Peyer's patch (tissue), 4 donors: ENCODE results near the gene TMEM219. TPM values are rescaled to one million over a fixed set of nuclear protein-coding genes. Genes with fewer than 3 reads are reported as not detected.

Experiments used
- DNase-seq, 3 donors: peaks; one replicate each; pipeline ENCODE4 v3.0.0-alpha.2; 2017 to 2019
- H3K27ac ChIP-seq, 4 donors: fragments of 200-600 bp; sonication (generic); one replicate each; pipeline ENCODE4 v1.5.1; 2016 to 2019
- H3K27me3 ChIP-seq, 2 donors: fragments of 200-600 bp; sonication (generic); one replicate each; pipeline ENCODE4 v1.5.1; 2019
- H3K36me3 ChIP-seq, 3 donors: fragments of 200-600 bp; sonication (generic); one replicate each; pipeline ENCODE4 v1.5.1; 2016 to 2019
- H3K4me1 ChIP-seq, 4 donors: fragments of 200-600 bp; sonication (generic); one replicate each; pipeline ENCODE4 v1.5.1; 2016 to 2019
- H3K4me3 ChIP-seq, 4 donors: fragments of 200-600 bp; sonication (generic); 1 replicate in 3 of 4; 2 replicates in 1 of 4; pipeline ENCODE4 v1.5.1; 2016 to 2019; ENCODE audit warnings: mild to moderate bottlenecking in 1 of 4
- H3K9me3 ChIP-seq, 4 donors: fragments of 200-600 bp; sonication (generic); one replicate each; pipeline ENCODE4 v1.5.1; 2016 to 2019; ENCODE audit warnings: mild to moderate bottlenecking in 1 of 4
- CTCF ChIP-seq, 6 experiments: fragments of 450-650 bp in 4 of 6; fragments of 200-600 bp in 2 of 6; sonication (generic) in 1 of 6; IDR thresholded peaks; one replicate each; pipeline ENCODE4 v1.5.1; 2017 to 2019; ENCODE audit warnings: antibody characterized with exemption in 6 of 6, mild to moderate bottlenecking in 3 of 6, moderate library complexity in 1 of 6
- POLR2A ChIP-seq, 2 donors: fragments of 450-650 bp; IDR thresholded peaks; one replicate each; pipeline ENCODE4 v1.5.1; 2017; ENCODE audit warnings: antibody characterized with exemption in 2 of 2, mild to moderate bottlenecking in 2 of 2, moderate library complexity in 2 of 2
- total RNA-seq, 4 donors: library from RNA; depleted of rRNA; stranded (reverse); fragments of >200 nt; gene quantifications; one replicate each; pipeline ENCODE4 v1.1.0, GENCODE V29; 2016

TMEM219 gene
- total RNA-seq, 4 donors from 2014 or later = 103 to 201 (median 170) TPM

GRCh38 chr16:29993903-29994599 is 32.2 kb downstream of the TMEM219 start:
- DNase-seq = no peak
- H3K27ac ChIP-seq = peak overlapping the region in 3 of 4 donors; percentile 93 to 98 (median 97)
- no peaks in the 10 kb centered on the region for H3K9me3 ChIP-seq
- peak overlapping the region in 1 of 4 donors; percentile 82 for H3K4me3 ChIP-seq
- TF ChIP-seq POLR2A (IDR thresholded peaks at IDR 0.05) (no peak), CTCF (IDR thresholded peaks at IDR 0.05) (no peak)
- peaks cover 0 to 23% (median 2%) of the 10 kb centered on the region in 4 donors for H3K4me1 ChIP-seq
- H3K36me3 ChIP-seq = peaks cover 0 to 59% (median 3%) of the 10 kb centered on the region in 3 donors
- H3K27me3 ChIP-seq = no peaks in the 10 kb centered on the region

- no peaks in the 10 kb centered on the region for H3K9me3 ChIP-seq
- H3K4me3 ChIP-seq = peak overlapping the region; percentile 59 to 84 (median 82)
- H3K36me3 ChIP-seq = peaks cover 0 to 52% (median 3%) of the 10 kb centered on the region in 3 donors
- peaks cover 0 to 23% (median 2%) of the 10 kb centered on the region in 4 donors for H3K4me1 ChIP-seq
- H3K27ac ChIP-seq = peak overlapping the region; percentile 93 to 98 (median 95)
- no peak for TF ChIP-seq POLR2A (IDR thresholded peaks at IDR 0.05)
- TF ChIP-seq CTCF (IDR thresholded peaks at IDR 0.05) = no peak
- peak; percentile 73 to 91 (median 87) for DNase-seq
- no peaks in the 10 kb centered on the region for H3K27me3 ChIP-seq
Measured at GRCh38 chr16:29994600-29995323, 32.9 kb downstream of the TMEM219 start.

- Histone ChIP-seq H3K36me3 (peaks cover 0 to 48% (median 3%) of the 10 kb centered on the region in 3 donors), H3K4me1 (peaks cover 0 to 23% (median 2%) of the 10 kb centered on the region in 4 donors), H3K4me3 (peak within 1 kb of the TSS; percentile 59 to 84 (median 82)), H3K27me3 (no peaks in the 10 kb centered on the region), H3K9me3 (no peaks in the 10 kb centered on the region), H3K27ac (peak within 1 kb of the TSS; percentile 93 to 98 (median 95))
- peak; percentile 85 to 93 (median 91) for DNase-seq
- TF ChIP-seq CTCF (IDR thresholded peaks at IDR 0.05) (no peak), POLR2A (IDR thresholded peaks at IDR 0.05) (peak in 1 of 2 donors; percentile 16)
Measured at GRCh38 chr16:29995324-29995910, 33.5 kb downstream of the TMEM219 start, which contains the start of gene HIRIP3. HIRIP3 (minus strand) TSS chr16:29995617; CDS start chr16:29995605, 12 bp downstream.

- Histone ChIP-seq H3K36me3 (peaks cover 0 to 48% (median 1%) of the 10 kb centered on the region in 3 donors), H3K27me3 (no peaks in the 10 kb centered on the region), H3K27ac (peak within 1 kb of the TSS; percentile 93 to 98 (median 95))
Measured at GRCh38 chr16:29995911-29996765, 34.3 kb downstream of the TMEM219 start, which contains the start of gene INO80E. INO80E (plus strand) TSS chr16:29996241; CDS start chr16:29996311, 70 bp downstream.

More at GRCh38 chr16:29995911-29996765, 34.3 kb downstream of the TMEM219 start, which contains the start of gene INO80E:
- no peak for TF ChIP-seq CTCF (IDR thresholded peaks at IDR 0.05)
- TF ChIP-seq POLR2A (IDR thresholded peaks at IDR 0.05) = peak; percentile 39 to 45
- Histone ChIP-seq H3K4me3 (peak within 1 kb of the TSS; percentile 59 to 84 (median 82)), H3K4me1 (peaks cover 0 to 23% (median 2%) of the 10 kb centered on the region in 4 donors), H3K9me3 (no peaks in the 10 kb centered on the region)
- peak; percentile 97 to 100 (median 99) for DNase-seq
